Endothelial cell of umbilical vein (primary cell): ENCODE data around the gene MOGAT1. TPM values are rescaled to one million over a fixed set of nuclear protein-coding genes. Genes with fewer than 3 reads are reported as not detected.

Source experiments
- BruUV-seq: library from RNA; stranded (reverse); fragments of 400-500 nt; replicated peaks from 2 replicates; lab custom pipeline; 2021; lab: Mats Ljungman, UMichigan
- CTCF ChIA-PET: fragments of 300-600, 350-600 bp; sonication (Branson Sonifier 250); formaldehyde crosslinking; loops from one replicate; lab custom pipeline; 2021; ENCODE audit warnings: antibody characterized with exemption, inconsistent platforms; lab: Charles Lee
- POLR2A ChIA-PET: fragments of 300-600, 350-600 bp; sonication (Branson Sonifier 250); formaldehyde crosslinking; loops from one replicate; lab custom pipeline; 2021; ENCODE audit warnings: antibody characterized with exemption, inconsistent platforms; lab: Charles Lee
- DNase-seq: peaks from one replicate; pipeline ENCODE4 v3.0.0-alpha.2; 2011; ENCODE audit warnings: low read depth, low spot score
- FAIRE-seq: peaks from 2 replicates; lab custom pipeline; 2011; peaks lifted over from hg19 to GRCh38; lab: Jason Lieb, UNC
- H2AFZ ChIP-seq: 2 replicates; pipeline ENCODE4 v1.6.0; 2012; ENCODE audit warnings: low read depth, low read length, control low read depth, inconsistent platforms
- H3K27ac ChIP-seq: 2 replicates; pipeline ENCODE4 v1.5.1; 2011; ENCODE audit warnings: low read depth, mild to moderate bottlenecking, control low read depth, low read length, moderate library complexity; ENCODE audit not compliant: insufficient read depth
- H3K27me3 ChIP-seq, 2 experiments: 2 replicates each; pipeline versions ENCODE4 v1.6.0 to v1.6.1; 2011; ENCODE audit warnings: low read length in 2 of 2, mixed read lengths in 1 of 2; ENCODE audit not compliant: control insufficient read depth in 2 of 2, insufficient read depth in 2 of 2
- H3K36me3 ChIP-seq, 2 experiments: 2 replicates in 1 of 2; 3 replicates in 1 of 2; pipeline ENCODE4 v1.5.1; 2011; ENCODE audit warnings: low read length in 2 of 2, mild to moderate bottlenecking in 1 of 2, moderate library complexity in 1 of 2; ENCODE audit not compliant: control insufficient read depth in 2 of 2, insufficient read depth in 2 of 2; ENCODE audit errors: extremely low read depth in 1 of 2
- H3K4me1 ChIP-seq: 3 replicates; pipeline ENCODE4 v1.5.1; 2011; ENCODE audit warnings: mild to moderate bottlenecking, low read length; ENCODE audit not compliant: control insufficient read depth, insufficient read depth; ENCODE audit errors: extremely low read depth
- H3K4me2 ChIP-seq: 2 replicates; pipeline ENCODE4 v1.6.1; 2011; ENCODE audit warnings: low read length, control low read depth, mixed read lengths; ENCODE audit not compliant: insufficient read depth
- H3K4me3 ChIP-seq, 3 experiments: fragments of 200-600 bp in 1 of 3; sonication (generic), shearing (Covaris generic) in 1 of 3; replicated peaks in 1 of 3; 2 replicates each; pipeline ENCODE4 v1.5.1; 2011 to 2016; ENCODE audit warnings: control low read depth in 3 of 3, low read length in 3 of 3, mild to moderate bottlenecking in 2 of 3, inconsistent platforms in 1 of 3, low read depth in 1 of 3, moderate library complexity in 1 of 3; ENCODE audit not compliant: insufficient read depth in 1 of 3
- H3K79me2 ChIP-seq: 2 replicates; pipeline ENCODE4 v1.6.0; 2012; ENCODE audit warnings: low read length, inconsistent platforms; ENCODE audit not compliant: control insufficient read depth, insufficient read depth
- H3K9ac ChIP-seq: replicated peaks from 2 replicates; pipeline ENCODE3; 2011; ENCODE audit warnings: low read length, control low read depth; ENCODE audit not compliant: insufficient read depth; ENCODE audit errors: extremely low read depth
- H3K9me1 ChIP-seq: replicated peaks from 3 replicates; pipeline ENCODE4 v1.6.0; 2011; ENCODE audit warnings: mild to moderate bottlenecking, low read length; ENCODE audit not compliant: control insufficient read depth, insufficient read depth; ENCODE audit errors: extremely low read depth
- H3K9me3 ChIP-seq: replicated peaks from 2 replicates; pipeline ENCODE4 v1.5.1; 2012; ENCODE audit warnings: low read length, inconsistent platforms; ENCODE audit not compliant: control insufficient read depth, insufficient read depth
- H4K20me1 ChIP-seq: replicated peaks from 2 replicates; pipeline ENCODE3; 2011; ENCODE audit warnings: mild to moderate bottlenecking, low read length; ENCODE audit not compliant: control insufficient read depth, insufficient read depth; ENCODE audit errors: extremely low read depth
- CTCF ChIP-seq, 2 donors: IDR thresholded peaks; 1 replicate in 1 of 2; 2 replicates in 1 of 2; pipeline ENCODE4 v1.5.1; 2011; ENCODE audit warnings: low read length in 2 of 2, mild to moderate bottlenecking in 2 of 2, moderate library complexity in 2 of 2, control low read depth in 1 of 2, inconsistent platforms in 1 of 2, low read depth in 1 of 2; ENCODE audit not compliant: insufficient read depth in 1 of 2; ENCODE audit errors: extremely low read depth in 1 of 2
- EZH2 ChIP-seq: IDR thresholded peaks from 2 replicates; pipeline ENCODE4 v1.6.1; 2012; ENCODE audit warnings: borderline replicate concordance, low read depth, mild to moderate bottlenecking, moderate library complexity, low read length, inconsistent platforms; ENCODE audit not compliant: severe bottlenecking
- FOS ChIP-seq: IDR thresholded peaks from 2 replicates; pipeline ENCODE4 v1.6.1; 2011; ENCODE audit warnings: mild to moderate bottlenecking, low read length, moderate library complexity, borderline replicate concordance; ENCODE audit not compliant: insufficient read depth
- GATA2 ChIP-seq: IDR thresholded peaks from 2 replicates; pipeline ENCODE4 v1.7.0; 2011; ENCODE audit warnings: low read depth, mild to moderate bottlenecking, moderate library complexity, mixed read lengths, low read length; ENCODE audit not compliant: insufficient read length, insufficient read depth
- JUN ChIP-seq: IDR thresholded peaks from 2 replicates; pipeline ENCODE4 v1.6.1; 2011; ENCODE audit warnings: borderline replicate concordance, low read depth; ENCODE audit not compliant: insufficient read length, insufficient read depth
- MAX ChIP-seq: IDR thresholded peaks from 2 replicates; pipeline ENCODE4 v1.6.1; 2011; ENCODE audit not compliant: insufficient read depth, insufficient read length
- MYC ChIP-seq: IDR thresholded peaks from one replicate; pipeline ENCODE4 v1.6.1; 2011; ENCODE audit warnings: mild to moderate bottlenecking, low read depth, low read length
- POLR2A ChIP-seq: IDR thresholded peaks from 2 replicates; pipeline ENCODE4 v1.6.1; 2012; ENCODE audit warnings: low read depth, mild to moderate bottlenecking, control low read depth, low read length
- POLR2AphosphoS5 ChIP-seq: IDR thresholded peaks from 2 replicates; pipeline ENCODE4 v1.6.1; 2012; ENCODE audit warnings: low read depth, mild to moderate bottlenecking, control low read depth, low read length, moderate library complexity; ENCODE audit not compliant: insufficient read depth
- dilution Hi-C: fragments of 300-500 bp; cut with MboI; formaldehyde crosslinking; loops from one replicate; pipeline ENCODE4 v1.15.0; 2019; ENCODE audit warnings: low sequenced_read_pairs; ENCODE audit not compliant: extremely low pct_ligation_motif_present
- intact Hi-C: fragments of 100-400 bp; cut with micrococcal nuclease; formaldehyde crosslinking; loops from one replicate; pipeline ENCODE4 v1.10.0; 2022
- polyA plus RNA-seq, 4 experiments: library from polyadenylated mRNA; depleted of rRNA in 3 of 4; stranded (reverse) in 3 of 4; unstranded in 1 of 4; fragments of >200 nt; gene quantifications; 2 replicates each; pipeline versions ENCODE4 v1.2.1 to v1.2.3, GENCODE V29; 2011 to 2012; ENCODE audit warnings: missing spikeins in 1 of 4
- total RNA-seq: library from RNA; stranded (reverse); gene quantifications from 2 replicates; pipeline ENCODE4 v1.2.3, GENCODE V29; 2021

Gene MOGAT1
- total and polyA plus RNA-seq, 2 donors (not counting 3 experiments of a cell fraction or from before 2014, with no cell fraction given) = not detected

- H3K27me3 ChIP-seq = no peaks in the 10 kb centered on the region
- intact Hi-C loops = loop anchor here (10.0 kb wide), 1 partner anchor 994 kb away; no protein-coding TSS in a partner anchor
- no peaks in the 10 kb centered on the region for H3K79me2 ChIP-seq
- no peak overlapping the region for H3K4me3 ChIP-seq
- peaks cover 30% of the 10 kb centered on the region for H3K4me1 ChIP-seq
- H2AFZ ChIP-seq = no peak overlapping the region
- no peaks in the 10 kb centered on the region for H4K20me1 ChIP-seq
- BruUV-seq = no TSS peak
- DNase-seq (no peak), FAIRE-seq (no peak)
- H3K9me1 ChIP-seq = no peaks in the 10 kb centered on the region
- H3K9me3 ChIP-seq = no peaks in the 10 kb centered on the region
- dilution Hi-C loops = no loop called here
- CTCF ChIA-PET = no interaction called here
- H3K9ac ChIP-seq = no peak overlapping the region
- POLR2A ChIA-PET = no interaction called here
- H3K27ac ChIP-seq = no peak overlapping the region
- no peaks in the 10 kb centered on the region for H3K36me3 ChIP-seq
- TF ChIP-seq POLR2AphosphoS5 (no peak), MAX (no peak), MYC (no peak), POLR2A (no peak), GATA2 (no peak), JUN (no peak), FOS (no peak), EZH2 (no peak), CTCF (IDR thresholded peaks at IDR 0.05; ENCODE audit: extremely low read depth in 1 of 2, insufficient read depth in 1 of 2, low read depth in 1 of 2, low read length in 2 of 2) (no peak)
- no peak overlapping the region for H3K4me2 ChIP-seq
Measured at GRCh38 chr2:222701233-222701632, 29.8 kb downstream of the MOGAT1 start.
